Neuron (in vitro differentiated cells): ENCODE results near the gene NLE1.
"Not testable (repeated sequence)": the region's sequence is repeated elsewhere in the genome, so short reads cannot be mapped to it uniquely, and the experiment has no call there.

Source experiments
- H2AFZ ChIP-seq: one replicate; pipeline ENCODE4 v1.6.1; 2013; ENCODE audit warnings: low read depth, mild to moderate bottlenecking, inconsistent platforms, low read length, moderate library complexity
- H3K27me3 ChIP-seq: one replicate; pipeline ENCODE4 v1.6.1; 2013; ENCODE audit warnings: low read length; ENCODE audit not compliant: insufficient read depth
- H3K36me3 ChIP-seq: one replicate; pipeline ENCODE4 v1.6.1; 2013; ENCODE audit warnings: low read length; ENCODE audit not compliant: insufficient read depth
- H3K4me1 ChIP-seq: one replicate; pipeline ENCODE4 v1.6.1; 2013; ENCODE audit warnings: low read length; ENCODE audit not compliant: insufficient read depth
- H3K4me3 ChIP-seq: 2 replicates; pipeline ENCODE4 v1.5.1; 2013; ENCODE audit warnings: mild to moderate bottlenecking, low read length, moderate library complexity
- H3K9me3 ChIP-seq: one replicate; pipeline ENCODE4 v1.6.1; 2013; ENCODE audit warnings: low read length

NLE1 gene

GRCh38 chr17:35141681-35142466 lies at the start of gene NLE1:
Gene NLE1, minus strand, starts transcription at chr17:35142303. Its CDS starts 28 bp downstream, at chr17:35142275.
- H3K36me3 ChIP-seq = peaks cover 28% of the 10 kb centered on the region

DNA sequence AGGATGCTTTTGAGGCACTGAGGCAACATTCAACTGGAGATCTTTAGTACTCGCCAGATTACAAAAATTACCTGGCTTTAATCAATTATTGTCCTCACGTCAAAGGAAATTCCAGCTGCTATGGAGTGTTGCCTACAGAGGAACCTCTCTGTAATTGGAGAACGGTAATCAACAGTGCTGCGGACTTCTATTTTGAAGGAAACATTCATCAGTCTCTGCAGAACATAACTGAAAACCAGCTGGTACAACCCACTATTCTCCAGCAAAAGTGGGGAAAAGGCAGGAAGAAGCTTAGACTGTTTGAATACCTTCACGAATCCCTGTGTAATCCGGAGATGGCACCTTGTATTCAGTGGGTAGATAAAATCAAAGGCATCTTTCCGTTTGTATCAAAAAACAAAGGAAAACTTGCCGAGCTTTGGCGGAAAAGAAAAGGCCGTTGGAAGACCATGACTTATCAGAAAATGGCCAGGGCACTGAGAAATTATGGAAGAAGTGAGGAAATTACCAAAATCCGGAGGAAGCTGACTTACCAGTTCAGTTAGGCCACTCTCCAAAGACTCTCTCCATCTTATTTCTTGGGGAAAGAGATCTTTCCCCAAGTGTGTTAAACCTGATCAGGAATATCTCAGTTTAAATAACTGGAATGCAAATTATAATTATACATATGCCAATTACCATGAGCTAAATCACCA lies 49.0 kb upstream of the NLE1 start:
- Histone ChIP-seq H3K27me3 (no peaks in the 10 kb centered on the region), H3K9me3 (no peaks in the 10 kb centered on the region), H3K4me1 (peaks cover 22% of the 10 kb centered on the region), H3K36me3 (no peaks in the 10 kb centered on the region), H3K4me3 (no peak overlapping the region), H2AFZ (no peak overlapping the region)

More at GRCh38 chr17:35141681-35142466, at the start of gene NLE1:
- Histone ChIP-seq H3K4me1 (peaks cover 4% of the 10 kb centered on the region), H2AFZ (peak within 1 kb of the TSS; percentile 84), H3K4me3 (peak within 1 kb of the TSS; percentile 86), H3K27me3 (peaks cover 5% of the 10 kb centered on the region), H3K9me3 (no peaks in the 10 kb centered on the region)

- no peak overlapping the region for H2AFZ ChIP-seq
- no peaks in the 10 kb centered on the region for H3K9me3 ChIP-seq
- H3K36me3 ChIP-seq = no peaks in the 10 kb centered on the region
- H3K4me3 ChIP-seq = no peak overlapping the region
- peaks cover 29% of the 10 kb centered on the region for H3K4me1 ChIP-seq
- no peaks in the 10 kb centered on the region for H3K27me3 ChIP-seq
Measured at GRCh38 chr17:35189291-35189690, 47.2 kb upstream of the NLE1 start.

DNA sequence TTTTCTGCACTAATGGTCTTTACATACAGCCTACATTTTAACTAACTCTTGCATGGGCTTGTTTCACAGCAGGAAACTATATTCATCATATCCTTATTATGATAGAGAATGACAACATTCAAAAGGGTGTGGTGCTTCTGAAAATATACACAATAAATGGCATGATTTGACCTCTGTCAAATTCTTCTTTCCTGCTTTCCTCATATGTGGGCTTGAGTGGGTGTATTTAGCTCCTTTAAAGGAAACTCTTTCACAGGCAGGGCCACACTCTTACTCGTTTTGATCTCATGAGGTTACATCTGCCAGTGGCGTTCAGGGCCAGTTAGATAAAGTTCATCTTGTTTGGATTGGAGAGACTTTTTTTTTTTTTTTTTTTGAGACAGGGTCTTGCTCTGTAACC lies 46.0 kb upstream of the NLE1 start:
- Histone ChIP-seq H3K36me3 (no peaks in the 10 kb centered on the region), H3K4me1 (peaks cover 29% of the 10 kb centered on the region), H3K9me3 (no peaks in the 10 kb centered on the region), H2AFZ (no peak overlapping the region), H3K4me3 (no peak overlapping the region), H3K27me3 (no peaks in the 10 kb centered on the region)

GRCh38 chr17:35187481-35187880 lies 45.4 kb upstream of the NLE1 start:
- H3K27me3 ChIP-seq = no peaks in the 10 kb centered on the region
- no peaks in the 10 kb centered on the region for H3K9me3 ChIP-seq
- no peaks in the 10 kb centered on the region for H3K36me3 ChIP-seq
- H3K4me1 ChIP-seq = peaks cover 29% of the 10 kb centered on the region
- H3K4me3 ChIP-seq = no peak overlapping the region
- no peak overlapping the region for H2AFZ ChIP-seq

GRCh38 chr17:35185849-35186248 lies 43.7 kb upstream of the NLE1 start:
- Histone ChIP-seq H3K4me3 (no peak overlapping the region), H3K4me1 (peaks cover 29% of the 10 kb centered on the region), H3K36me3 (no peaks in the 10 kb centered on the region), H3K9me3 (no peaks in the 10 kb centered on the region), H2AFZ (no peak overlapping the region), H3K27me3 (no peaks in the 10 kb centered on the region)

- no peak overlapping the region for H2AFZ ChIP-seq
- no peaks in the 10 kb centered on the region for H3K27me3 ChIP-seq
- no peaks in the 10 kb centered on the region for H3K9me3 ChIP-seq
- H3K36me3 ChIP-seq = no peaks in the 10 kb centered on the region
- no peak overlapping the region for H3K4me3 ChIP-seq
- H3K4me1 ChIP-seq = peaks cover 29% of the 10 kb centered on the region
Measured at GRCh38 chr17:35184274-35184673, 42.2 kb upstream of the NLE1 start.

GRCh38 chr17:35183332-35183731 lies 41.2 kb upstream of the NLE1 start:
- H2AFZ ChIP-seq = no peak overlapping the region
- no peaks in the 10 kb centered on the region for H3K9me3 ChIP-seq
- H3K4me3 ChIP-seq = no peak overlapping the region
- H3K27me3 ChIP-seq = no peaks in the 10 kb centered on the region
- H3K4me1 ChIP-seq = peaks cover 26% of the 10 kb centered on the region
- no peaks in the 10 kb centered on the region for H3K36me3 ChIP-seq

- not testable (repeated sequence) for H2AFZ ChIP-seq, H3K9me3 ChIP-seq, H3K36me3 ChIP-seq, H3K4me3 ChIP-seq, H3K27me3 ChIP-seq, H3K4me1 ChIP-seq
Measured at GRCh38 chr17:35179379-35179778, 37.3 kb upstream of the NLE1 start.

DNA sequence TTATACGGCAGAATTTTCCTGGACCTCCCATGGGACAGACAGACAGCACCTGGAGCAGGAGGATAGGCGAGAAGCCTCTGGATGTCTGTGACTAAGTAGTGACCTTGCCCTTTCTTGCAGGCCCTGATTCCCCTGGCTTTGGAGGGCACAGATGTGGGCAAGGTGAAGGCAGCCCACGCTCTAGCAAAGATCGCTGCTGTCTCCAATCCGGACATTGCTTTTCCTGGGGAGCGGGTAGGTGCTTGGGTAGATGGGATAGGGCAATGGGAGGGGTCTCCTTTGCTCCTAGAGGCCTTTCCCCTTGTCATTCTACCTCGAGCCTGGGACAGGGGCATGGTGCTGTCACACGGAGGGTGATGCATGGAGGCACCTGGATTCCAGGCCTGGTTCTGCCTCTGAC lies 34.8 kb upstream of the NLE1 start:
- H3K4me1 ChIP-seq = no peaks in the 10 kb centered on the region
- H3K27me3 ChIP-seq = no peaks in the 10 kb centered on the region
- H3K36me3 ChIP-seq = no peaks in the 10 kb centered on the region
- H3K9me3 ChIP-seq = no peaks in the 10 kb centered on the region
- no peak overlapping the region for H2AFZ ChIP-seq
- H3K4me3 ChIP-seq = no peak overlapping the region

DNA sequence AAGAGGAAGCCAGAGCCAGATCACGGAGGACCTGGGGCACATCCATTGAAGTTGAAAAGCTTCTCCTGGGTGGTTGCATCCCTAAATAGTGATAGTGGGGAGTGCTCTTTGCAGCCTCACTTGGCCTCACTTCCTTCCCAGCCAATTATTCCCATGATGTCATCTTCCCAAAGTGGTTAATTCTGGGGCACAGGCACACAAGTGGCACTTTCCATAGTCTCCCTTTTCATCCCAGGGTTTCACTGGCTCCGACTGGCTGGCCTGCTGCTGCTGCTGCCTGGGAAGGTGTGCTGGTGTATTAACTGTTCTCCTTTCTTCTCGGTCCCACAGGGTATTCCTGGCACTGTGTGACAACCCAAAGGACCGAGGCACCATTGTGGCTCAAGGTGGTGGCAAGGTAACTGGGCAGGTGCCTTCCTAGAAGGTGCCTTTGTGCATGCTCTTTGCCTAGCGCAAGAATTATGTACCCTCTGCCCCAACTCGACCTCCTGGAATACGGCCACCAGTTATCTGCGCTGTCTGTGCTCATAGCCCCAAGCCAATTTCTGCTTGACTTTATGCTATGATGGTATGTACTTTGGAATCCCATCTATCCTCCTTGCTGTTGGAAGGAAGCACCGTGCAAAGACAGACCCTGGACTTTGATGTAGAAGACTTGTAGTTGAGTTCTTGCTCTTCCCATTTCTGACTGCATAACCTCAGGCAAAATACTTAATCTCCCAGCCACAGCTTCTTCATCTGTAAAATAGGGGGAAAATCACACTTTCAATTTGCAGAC lies 33.7 kb upstream of the NLE1 start:
- no peak overlapping the region for H2AFZ ChIP-seq
- no peak overlapping the region for H3K4me3 ChIP-seq
- no peaks in the 10 kb centered on the region for H3K27me3 ChIP-seq
- no peaks in the 10 kb centered on the region for H3K4me1 ChIP-seq
- H3K36me3 ChIP-seq = no peaks in the 10 kb centered on the region
- no peaks in the 10 kb centered on the region for H3K9me3 ChIP-seq

DNA sequence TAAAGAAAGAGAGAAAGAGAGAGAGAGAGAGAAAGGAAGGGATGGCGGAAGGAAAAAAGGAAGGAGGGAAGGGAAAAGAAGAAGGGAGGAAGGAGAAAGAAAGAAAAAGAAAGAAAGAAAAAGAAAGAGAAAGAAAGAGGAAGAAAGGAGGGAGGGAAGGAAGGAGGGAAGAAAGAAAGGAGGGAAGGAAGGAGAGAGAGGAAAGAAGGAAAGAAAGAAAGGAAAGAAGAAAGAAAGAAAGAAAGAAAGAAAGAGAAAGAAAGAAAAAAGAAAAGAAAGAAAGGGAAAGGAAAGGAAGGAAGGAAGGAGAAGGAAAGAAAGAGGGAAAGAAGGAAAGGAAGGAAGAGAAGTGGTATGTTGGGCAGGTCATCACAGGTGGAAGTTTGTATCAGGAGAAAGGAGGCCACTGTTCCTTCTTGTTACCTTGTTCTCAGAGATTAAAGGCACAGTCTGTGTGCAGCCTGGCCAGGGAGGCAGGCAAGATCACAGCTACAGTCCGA lies 32.8 kb upstream of the NLE1 start:
- Histone ChIP-seq H2AFZ (no peak overlapping the region), H3K9me3 (no peaks in the 10 kb centered on the region), H3K4me3 (no peak overlapping the region), H3K27me3 (peaks cover 2% of the 10 kb centered on the region), H3K4me1 (no peaks in the 10 kb centered on the region), H3K36me3 (no peaks in the 10 kb centered on the region)

DNA sequence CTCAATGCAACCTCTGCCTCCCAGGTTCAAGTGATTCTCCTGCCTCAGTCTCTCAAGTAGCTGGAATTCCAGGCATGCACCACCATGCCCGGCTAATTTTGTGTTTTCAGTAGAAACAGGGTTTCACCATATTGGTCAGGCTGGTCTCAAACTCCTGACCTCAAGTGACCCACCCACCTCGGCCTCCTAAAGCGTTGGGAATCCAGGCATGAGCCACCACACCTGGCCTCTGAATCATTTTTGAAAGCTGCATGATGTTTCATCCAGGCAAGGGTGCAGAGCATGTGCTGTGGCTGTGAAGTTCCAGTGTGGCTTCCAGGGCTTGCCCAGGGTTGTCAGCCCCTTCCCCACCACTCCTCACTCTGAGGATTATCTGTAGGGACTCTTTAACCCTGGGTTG lies 30.2 kb upstream of the NLE1 start:
- not testable (repeated sequence) for H3K4me3 ChIP-seq, H3K27me3 ChIP-seq, H3K9me3 ChIP-seq, H2AFZ ChIP-seq, H3K4me1 ChIP-seq, H3K36me3 ChIP-seq
